GM12801 (cell line): ENCODE measurements around the gene DST.

Experiments
- TF ChIP-seq, protein P1 (sequence below): IDR thresholded peaks from one replicate; pipeline ENCODE4 v1.5.1; 2011; ENCODE audit warnings: control low read depth; ENCODE audit not compliant: insufficient read length; ENCODE audit errors: extremely low read depth

The DST gene

DNA sequence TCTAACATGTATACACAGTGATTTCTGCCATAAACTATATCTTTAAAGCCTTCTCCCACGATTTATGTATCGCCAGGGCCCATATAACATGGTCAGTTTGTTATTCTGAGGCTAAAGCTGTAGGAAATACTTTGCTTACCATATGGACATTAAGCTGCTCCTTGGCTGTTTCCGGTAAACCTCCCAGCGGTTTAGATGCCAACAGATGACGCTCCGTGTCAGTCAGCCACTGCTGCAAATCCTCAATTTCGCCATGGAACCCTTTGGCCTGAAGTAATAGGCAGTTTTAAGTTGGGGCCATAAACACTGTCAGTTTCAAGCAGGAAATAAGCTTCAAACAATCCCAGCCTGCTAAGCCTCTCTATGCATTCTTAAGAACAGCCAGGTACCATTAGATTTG, 145.4 kb downstream of the DST start:
- TF ChIP-seq, protein P1, sequence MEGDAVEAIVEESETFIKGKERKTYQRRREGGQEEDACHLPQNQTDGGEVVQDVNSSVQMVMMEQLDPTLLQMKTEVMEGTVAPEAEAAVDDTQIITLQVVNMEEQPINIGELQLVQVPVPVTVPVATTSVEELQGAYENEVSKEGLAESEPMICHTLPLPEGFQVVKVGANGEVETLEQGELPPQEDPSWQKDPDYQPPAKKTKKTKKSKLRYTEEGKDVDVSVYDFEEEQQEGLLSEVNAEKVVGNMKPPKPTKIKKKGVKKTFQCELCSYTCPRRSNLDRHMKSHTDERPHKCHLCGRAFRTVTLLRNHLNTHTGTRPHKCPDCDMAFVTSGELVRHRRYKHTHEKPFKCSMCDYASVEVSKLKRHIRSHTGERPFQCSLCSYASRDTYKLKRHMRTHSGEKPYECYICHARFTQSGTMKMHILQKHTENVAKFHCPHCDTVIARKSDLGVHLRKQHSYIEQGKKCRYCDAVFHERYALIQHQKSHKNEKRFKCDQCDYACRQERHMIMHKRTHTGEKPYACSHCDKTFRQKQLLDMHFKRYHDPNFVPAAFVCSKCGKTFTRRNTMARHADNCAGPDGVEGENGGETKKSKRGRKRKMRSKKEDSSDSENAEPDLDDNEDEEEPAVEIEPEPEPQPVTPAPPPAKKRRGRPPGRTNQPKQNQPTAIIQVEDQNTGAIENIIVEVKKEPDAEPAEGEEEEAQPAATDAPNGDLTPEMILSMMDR = no peak

DNA sequence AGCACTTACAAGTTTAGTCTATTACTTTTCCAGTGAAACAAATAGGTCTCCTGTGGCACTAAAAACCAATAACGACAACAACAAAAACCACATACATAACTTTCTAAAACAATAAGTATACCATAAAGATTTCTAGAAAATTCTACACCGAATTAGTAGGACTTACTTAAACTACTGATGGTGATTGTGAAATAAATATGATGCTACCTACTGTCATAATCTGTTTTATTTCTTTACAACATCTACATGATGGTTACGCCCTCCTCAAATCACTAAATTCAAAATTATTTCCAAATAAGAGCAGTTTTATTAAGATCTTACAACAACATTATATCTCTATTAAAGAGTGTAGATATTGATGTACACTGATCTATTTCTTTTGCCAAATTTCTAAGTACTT, 147.0 kb downstream of the DST start:
- TF ChIP-seq, protein P1 = no peak

DNA sequence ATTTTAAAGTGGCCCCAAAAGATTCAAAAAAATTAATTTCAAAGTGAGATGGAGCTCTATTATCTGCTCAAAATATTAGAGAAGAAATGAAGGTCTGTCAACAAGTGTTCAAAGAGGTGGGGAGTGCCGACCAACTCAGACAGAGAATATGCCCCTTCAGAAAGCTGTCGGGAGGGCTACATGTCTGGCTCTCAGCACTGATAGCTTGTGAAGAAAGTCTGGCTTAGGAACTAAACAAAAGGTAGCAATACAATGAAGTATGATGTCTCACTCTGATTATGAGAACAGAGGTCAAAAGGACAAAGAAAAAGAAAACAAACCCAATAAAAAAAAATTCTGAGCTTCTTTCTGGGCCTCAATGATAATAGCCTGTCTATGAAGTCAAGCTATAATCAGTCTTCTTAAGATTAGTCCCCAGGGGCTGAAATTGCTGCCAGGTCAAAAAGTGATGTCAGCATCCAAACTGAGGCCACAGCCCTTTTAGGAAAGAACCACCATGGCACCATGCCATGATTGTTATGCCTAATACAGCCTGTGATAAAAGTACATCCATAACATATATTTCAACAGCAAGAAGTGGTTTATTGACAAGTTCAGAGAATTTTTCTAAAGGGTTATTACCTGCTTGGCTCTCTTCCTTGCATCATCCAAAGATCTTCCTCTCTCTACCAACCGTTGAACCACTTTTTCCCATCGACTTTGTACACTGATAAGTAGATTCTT, 150.9 kb downstream of the DST start:
- TF ChIP-seq, protein P1 = no peak

DNA sequence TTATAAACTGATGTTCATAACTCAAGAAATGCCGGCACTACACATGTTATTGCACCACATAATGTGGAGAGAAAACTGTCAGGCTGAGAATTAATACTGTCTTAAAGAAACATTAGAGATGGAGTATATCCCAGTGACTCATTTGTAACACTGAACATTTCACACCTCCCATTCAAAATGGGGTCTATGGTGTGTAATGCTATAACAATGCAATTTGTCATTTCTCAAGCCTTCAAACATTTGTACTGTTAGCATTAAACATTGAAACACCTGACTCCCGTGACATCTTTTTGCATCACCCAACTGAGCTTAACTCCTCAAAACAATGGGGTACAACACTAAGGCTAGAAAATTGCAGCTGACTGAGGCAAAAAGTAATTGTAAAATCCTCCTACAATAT, 151.7 kb downstream of the DST start:
- TF ChIP-seq, protein P1 = no peak

DNA sequence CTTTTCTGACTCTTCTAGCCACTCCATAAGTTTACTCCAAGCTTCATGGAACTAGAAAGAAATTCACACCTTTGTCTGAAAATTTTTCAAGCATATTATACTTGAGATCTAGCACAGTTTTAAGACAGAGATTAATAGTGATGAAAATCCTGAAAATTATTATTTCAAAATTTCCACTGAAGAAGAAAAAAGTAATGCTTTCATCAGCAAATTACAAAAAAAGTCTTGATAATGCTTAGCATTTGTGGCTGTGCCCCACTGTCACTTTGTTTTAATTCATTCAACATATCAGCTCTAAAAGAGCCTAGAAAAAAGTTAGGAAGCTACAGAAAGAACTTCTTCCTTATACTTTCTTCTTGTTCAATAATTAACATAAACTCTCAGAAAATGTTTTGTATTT, 153.1 kb downstream of the DST start:
- TF ChIP-seq, protein P1 = no peak

DNA sequence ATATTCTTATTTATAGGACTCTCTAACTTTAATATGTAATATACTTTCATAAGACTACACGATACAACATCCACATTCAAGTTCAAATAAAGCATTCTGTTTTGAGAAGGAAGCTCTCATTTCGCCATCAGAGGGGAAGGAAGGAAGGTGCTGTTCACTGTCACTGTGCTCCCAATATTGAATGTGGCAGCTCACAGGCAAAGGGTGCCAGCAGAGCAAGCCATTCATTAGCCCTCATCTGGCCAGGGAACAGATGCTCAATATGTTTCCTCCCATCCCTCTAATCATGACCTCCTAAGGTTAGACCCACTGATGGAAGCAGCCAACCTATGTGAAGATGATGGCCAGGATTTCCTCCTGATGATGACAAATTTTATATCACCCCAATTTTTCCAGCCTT, 154.4 kb downstream of the DST start:
- TF ChIP-seq, protein P1 = no peak

DNA sequence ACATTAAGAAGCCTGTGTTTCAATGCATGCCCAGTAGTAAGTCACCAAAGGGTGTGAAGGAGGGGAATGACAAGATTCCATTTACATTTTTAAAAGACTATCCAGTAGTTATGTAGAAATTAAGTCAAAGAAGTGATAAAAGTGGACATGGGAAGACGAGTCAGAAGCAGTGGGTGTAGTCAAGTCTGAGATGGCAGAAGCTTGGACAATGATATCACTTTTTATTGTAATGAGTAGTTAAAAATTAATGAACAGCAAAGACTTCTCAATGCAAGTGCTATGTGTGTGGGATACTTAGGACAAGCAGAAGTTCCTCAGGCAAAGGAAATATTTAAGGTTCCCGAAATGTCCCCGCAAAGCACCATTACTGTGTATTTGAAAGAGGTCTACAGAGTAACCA, 156.0 kb downstream of the DST start:
- TF ChIP-seq, protein P1 = no peak
